Stimulated activated CD8-positive, alpha-beta memory T cell treated with anti-CD3 and anti-CD28 coated beads, Interleukin-4, amount 100 ng/mL, for 48 hours (primary cell): ENCODE measurements around the gene FSCN2.
"Not testable (repeated sequence)": the region's sequence is repeated elsewhere in the genome, so short reads cannot be mapped to it uniquely, and the experiment has no call there.

Source experiments
- DNase-seq: peaks from one replicate; pipeline ENCODE4 v3.0.0-alpha.2; 2020

Gene FSCN2

GRCh38 chr17:81528651-81529436, 667 bp downstream of the FSCN2 start:
- DNase-seq = no peak

DNA sequence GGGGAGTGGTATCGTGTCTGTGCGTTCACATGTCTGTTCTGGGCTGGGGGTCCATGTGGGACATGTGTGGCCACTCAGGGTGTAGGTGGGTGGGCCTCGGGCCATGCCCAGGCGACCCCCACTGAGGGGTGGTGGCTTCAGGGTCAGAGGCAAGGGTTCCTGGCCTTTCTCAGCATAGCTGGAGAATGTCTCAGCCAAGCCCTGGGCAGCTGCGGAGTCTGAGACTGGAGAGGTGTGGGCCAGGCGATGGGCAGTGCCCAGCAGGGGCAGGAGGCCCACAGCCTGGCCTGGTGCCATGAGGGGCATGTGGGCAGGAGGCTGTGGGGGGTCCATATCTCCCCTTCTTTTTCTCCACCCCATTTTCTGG, 1.2 kb downstream of the FSCN2 start:
- no peak for DNase-seq

DNA sequence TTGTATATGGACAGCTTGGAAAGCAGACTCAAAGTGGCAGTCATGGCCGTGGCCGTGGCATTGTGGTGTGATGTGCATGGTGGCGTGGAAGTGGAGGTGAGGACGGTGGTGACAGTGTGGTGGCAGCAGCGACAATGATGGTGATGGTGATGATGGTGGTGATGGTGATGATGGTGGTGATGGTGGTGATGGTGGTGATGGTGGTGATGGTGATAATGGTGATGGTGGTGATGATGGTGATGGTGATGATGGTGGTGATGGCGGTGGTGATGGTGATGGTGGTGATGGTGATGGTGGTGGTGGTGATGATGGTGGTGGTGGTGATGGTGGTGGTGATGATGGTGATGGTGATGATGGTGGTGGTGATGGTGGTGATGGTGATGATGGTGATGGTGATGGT, 2.8 kb downstream of the FSCN2 start:
- DNase-seq = not testable (repeated sequence)

DNA sequence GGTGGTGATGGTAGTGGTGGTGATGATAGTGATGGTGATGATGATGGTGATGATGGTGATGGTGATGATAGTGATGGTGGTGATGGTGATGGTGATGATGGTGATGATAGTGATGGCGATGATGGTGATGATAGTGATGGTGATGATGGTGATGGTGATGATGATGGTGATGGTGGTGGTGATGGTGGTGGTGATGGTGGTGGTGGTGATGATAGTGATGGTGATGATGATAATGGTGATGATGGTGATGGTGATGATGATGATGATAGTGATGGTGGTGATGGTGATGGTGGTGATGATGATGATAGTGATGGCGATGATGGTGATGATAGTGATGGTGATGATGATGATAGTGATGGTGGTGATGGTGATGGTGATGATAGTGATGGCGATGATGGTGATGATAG, 3.8 kb downstream of the FSCN2 start:
- not testable (repeated sequence) for DNase-seq

- DNase-seq = no peak
Measured at GRCh38 chr17:81532490-81533287, 4.5 kb downstream of the FSCN2 start.

DNA sequence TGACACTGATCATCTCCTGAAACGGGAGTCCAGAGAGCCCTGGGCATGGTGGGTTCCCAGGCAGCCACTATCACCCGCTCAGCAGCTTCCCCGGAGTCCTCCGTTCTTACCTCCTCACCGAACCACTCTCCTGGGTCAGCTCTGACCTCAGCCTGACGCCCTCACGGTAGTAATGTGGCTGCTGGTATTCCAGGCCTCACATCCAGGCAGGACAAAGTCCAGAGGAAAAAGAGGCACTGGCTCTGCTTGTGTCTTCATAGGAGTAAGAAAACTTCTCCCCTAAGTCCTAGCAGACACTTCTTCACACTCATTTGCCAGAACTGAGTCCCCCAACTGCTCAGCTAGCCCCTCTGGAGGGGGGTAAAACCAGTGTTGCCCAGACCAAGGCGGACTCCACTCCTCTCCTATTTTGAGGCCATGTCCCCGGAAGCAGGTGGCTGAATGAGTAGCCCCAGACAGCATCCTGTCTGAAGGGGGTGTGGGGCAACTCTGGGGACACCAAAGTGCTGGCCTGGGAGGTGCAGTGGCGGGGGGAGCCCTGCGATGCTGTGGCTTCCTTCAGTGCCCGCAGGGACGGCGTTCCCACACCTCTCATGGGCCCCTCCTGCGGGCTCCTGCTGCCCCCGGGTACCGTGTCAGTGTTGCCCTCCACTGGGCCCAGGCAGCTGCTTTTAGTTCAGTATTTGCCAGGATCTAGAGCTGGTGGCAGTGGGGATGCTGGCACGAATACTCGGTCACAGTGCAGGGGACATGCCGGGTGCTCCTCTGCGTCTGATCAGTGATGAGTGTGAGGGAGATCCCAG, 5.4 kb downstream of the FSCN2 start:
- no peak for DNase-seq

GRCh38 chr17:81534157-81535006, 6.2 kb downstream of the FSCN2 start:
- no peak for DNase-seq

GRCh38 chr17:81535007-81535328, 6.8 kb downstream of the FSCN2 start:
- DNase-seq = no peak

- DNase-seq = no peak
Measured at GRCh38 chr17:81535480-81536298, 7.5 kb downstream of the FSCN2 start.

DNA sequence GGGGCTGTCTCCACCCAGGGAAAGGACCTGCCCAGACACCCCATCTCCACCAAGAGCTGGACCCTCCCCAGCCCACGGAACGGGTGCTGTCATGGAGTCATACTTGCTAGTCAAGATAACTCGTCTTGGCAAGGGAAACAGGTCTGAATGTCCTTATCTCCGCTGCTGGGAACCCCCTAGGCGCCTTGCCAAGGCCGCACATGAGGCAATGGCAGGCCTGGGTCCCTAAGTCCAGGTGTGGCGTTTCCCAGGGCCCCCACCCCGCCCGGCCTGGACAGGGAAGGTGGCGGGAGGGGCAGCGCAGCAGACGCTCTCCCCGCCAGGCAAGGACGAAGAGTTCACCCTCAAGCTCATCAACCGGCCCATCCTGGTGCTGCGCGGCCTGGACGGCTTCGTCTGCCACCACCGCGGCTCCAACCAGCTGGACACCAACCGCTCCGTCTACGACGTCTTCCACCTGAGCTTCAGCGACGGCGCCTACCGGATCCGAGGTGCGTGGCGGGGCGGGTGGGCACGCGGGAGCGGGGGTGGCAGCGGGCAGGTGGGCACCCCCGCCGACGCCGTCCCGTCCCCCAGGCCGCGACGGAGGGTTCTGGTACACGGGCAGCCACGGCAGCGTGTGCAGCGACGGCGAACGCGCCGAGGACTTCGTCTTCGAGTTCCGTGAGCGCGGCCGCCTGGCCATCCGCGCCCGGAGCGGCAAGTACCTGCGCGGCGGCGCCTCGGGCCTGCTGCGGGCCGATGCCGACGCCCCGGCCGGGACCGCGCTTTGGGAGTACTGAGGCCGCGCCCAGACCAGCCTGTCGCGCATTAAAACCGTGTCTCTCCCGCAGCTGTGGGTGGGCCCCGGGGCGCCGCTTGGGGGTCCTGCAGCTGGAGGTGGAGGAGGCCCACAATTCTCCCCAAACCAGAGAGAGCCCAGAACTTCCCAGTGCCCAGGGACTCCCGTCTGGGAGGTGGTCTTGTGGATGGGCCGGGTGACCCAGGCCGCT, 8.4 kb downstream of the FSCN2 start:
- no peak for DNase-seq

DNA sequence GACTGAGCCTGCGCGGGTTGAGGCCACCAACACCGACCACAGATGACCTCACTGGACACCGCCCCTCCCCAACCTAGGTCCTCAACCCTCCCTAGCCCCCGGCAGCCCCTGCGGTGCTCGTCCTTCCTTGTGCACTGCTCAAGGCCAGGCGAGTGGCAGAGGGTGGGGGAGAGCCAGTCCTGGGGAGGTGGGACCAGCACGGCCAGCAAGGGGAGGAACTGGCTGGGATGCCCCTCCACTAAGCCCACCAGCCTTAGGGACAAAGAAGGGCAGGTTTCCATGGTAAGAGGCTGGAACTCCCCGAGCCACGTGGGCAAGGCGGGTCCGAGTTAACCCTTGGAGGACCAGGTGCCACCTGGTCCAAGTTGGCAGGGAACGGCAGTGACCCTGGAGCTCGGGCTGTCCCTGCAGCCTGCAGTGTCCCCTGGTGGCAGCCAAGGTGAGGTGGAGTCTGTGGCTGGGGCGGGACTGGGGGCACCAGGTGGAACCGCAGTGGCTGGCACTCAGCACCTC, 9.2 kb downstream of the FSCN2 start:
- peak; percentile 54 for DNase-seq

- DNase-seq = no peak
Measured at GRCh38 chr17:81537856-81538555, 9.8 kb downstream of the FSCN2 start.

DNA sequence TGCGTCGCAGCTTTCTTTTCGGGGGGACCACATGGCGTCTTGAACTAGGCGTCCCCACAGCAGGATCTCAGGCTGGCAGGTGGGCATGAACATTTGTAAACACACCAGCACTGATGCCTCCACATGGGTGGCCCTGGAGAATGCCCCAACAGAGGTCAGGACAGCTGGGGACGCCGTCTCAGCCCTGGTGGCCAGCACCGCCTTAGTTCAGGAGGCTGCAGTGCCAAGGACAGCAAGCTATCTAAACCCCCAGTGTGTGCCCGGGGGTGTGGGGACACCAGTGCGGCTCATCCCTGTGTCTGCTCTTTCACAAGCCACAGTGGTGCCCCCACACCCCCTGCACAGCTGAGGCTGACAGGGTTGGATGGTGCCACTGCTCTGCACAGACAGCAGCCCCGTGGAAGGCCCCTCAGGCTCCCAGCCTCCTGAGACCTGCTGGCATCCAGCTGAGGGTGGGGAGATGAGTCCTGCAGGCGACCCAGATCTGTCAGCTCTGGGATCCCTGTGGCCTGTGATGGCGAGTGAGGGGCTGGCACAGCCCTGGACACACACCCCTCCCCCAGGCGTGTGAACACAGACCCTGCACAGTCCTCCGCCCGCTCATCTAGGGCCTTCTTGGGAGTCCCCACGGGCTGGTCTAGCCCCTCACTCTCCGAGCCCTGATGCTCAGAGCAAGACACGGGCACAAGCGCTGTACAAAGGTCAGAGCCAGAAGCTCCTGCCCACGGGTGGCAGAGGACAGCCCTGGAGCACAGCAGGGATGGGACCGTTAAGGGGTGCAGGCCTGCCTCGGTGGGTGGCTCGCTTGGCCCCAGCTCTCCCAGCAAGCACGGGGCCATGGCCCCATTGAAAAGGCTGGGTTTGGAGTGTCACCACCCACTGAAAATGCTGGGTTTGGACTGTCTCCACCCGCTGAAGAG, 10.7 kb downstream of the FSCN2 start:
- DNase-seq = no peak

GRCh38 chr17:81539571-81539900, 11.4 kb downstream of the FSCN2 start:
- no peak for DNase-seq

- no peak for DNase-seq
Measured at GRCh38 chr17:81539961-81540675, 11.9 kb downstream of the FSCN2 start.

GRCh38 chr17:81540676-81541027, 12.5 kb downstream of the FSCN2 start:
- DNase-seq = no peak

DNA sequence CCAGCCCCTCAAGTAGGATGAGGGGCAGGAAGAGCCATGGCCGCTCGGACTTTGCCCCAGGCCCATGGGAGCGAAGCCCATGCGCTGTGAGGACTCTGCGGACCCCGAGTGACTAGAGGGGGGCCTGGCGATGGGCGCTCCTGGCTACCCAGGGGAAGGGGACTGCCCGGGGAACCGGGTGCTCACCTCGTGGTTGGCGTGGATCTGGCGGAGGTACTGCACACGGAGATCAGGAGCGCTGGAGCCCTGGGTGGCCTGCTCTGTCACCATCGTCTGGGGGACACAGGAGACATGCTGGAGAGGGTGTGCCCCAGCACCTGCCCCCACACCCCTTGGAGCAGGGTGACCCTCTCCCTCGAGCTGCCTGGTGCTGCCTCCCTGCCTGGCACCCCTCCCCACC, 12.9 kb downstream of the FSCN2 start:
- DNase-seq = no peak
